Glutamatergic neuron (in vitro differentiated cells): Measurements from ENCODE around the gene ZCCHC7. TPM values are rescaled to one million over a fixed set of nuclear protein-coding genes. Genes with fewer than 3 reads are reported as not detected.
A peak's percentile ranks its signal among the peaks of the same experiment; 100 is the strongest.

Experiments used
- DNase-seq: peaks from one replicate; pipeline ENCODE4 v3.0.0; 2022
- H3K27ac Mint-ChIP-seq: one replicate; pipeline ENCODE4 v1.8.0; 2020; ENCODE audit warnings: mild to moderate bottlenecking, mixed read lengths, inconsistent platforms; ENCODE audit not compliant: unreplicated experiment
- H3K27me3 Mint-ChIP-seq: one replicate; pipeline ENCODE4 v1.8.0; 2020; ENCODE audit warnings: mild to moderate bottlenecking, moderate library complexity, mixed read lengths, inconsistent platforms; ENCODE audit not compliant: unreplicated experiment
- H3K36me3 Mint-ChIP-seq: one replicate; pipeline ENCODE4 v1.8.0; 2020; ENCODE audit warnings: mild to moderate bottlenecking, mixed read lengths, inconsistent platforms; ENCODE audit not compliant: unreplicated experiment
- H3K4me1 Mint-ChIP-seq: one replicate; pipeline ENCODE4 v1.8.0; 2020; ENCODE audit warnings: mild to moderate bottlenecking, low read depth, mixed read lengths, inconsistent platforms; ENCODE audit not compliant: unreplicated experiment
- H3K4me3 Mint-ChIP-seq: one replicate; pipeline ENCODE4 v1.8.0; 2020; ENCODE audit warnings: mild to moderate bottlenecking, mixed read lengths, inconsistent platforms; ENCODE audit not compliant: unreplicated experiment
- H3K9me3 Mint-ChIP-seq: one replicate; pipeline ENCODE4 v1.8.0; 2020; ENCODE audit warnings: mild to moderate bottlenecking, moderate library complexity, mixed read lengths, inconsistent platforms; ENCODE audit not compliant: unreplicated experiment
- CTCF ChIP-seq: fragments of 200-600 bp; sonication (generic); IDR thresholded peaks from one replicate; pipeline ENCODE4 v1.5.0; 2021; ENCODE audit not compliant: partially characterized antibody, unreplicated experiment
- total RNA-seq: library from RNA; stranded (reverse); fragmentation: NEBNext Ultra II Directional; extraction: Animal tissue kit (Norgen Biotek cat#: 25700); gene quantifications from one replicate; pipeline ENCODE4 v1.2.1, GENCODE V29; 2021; ENCODE audit not compliant: unreplicated experiment

Gene ZCCHC7
- total RNA-seq, 1 donor from 2014 or later: 31.1 TPM

- Mint-ChIP-seq H3K4me1 (peaks cover 12% of the 10 kb centered on the region), H3K4me3 (no peak overlapping the region), H3K27ac (peak overlapping the region; percentile 45), H3K9me3 (no peaks in the 10 kb centered on the region), H3K36me3 (peaks cover 3% of the 10 kb centered on the region), H3K27me3 (no peaks in the 10 kb centered on the region)
- TF ChIP-seq CTCF: no peak
- DNase-seq: no peak
These were observed 117.7 kb downstream of the ZCCHC7 start for GRCh38 chr9:37238122-37238521.

- H3K4me3 Mint-ChIP-seq: no peak overlapping the region
- H3K27ac Mint-ChIP-seq: peak overlapping the region; percentile 38
- DNase-seq: no peak
- no peaks in the 10 kb centered on the region for H3K9me3 Mint-ChIP-seq
- H3K36me3 Mint-ChIP-seq: peaks cover 3% of the 10 kb centered on the region
- no peak for TF ChIP-seq CTCF
- peaks cover 17% of the 10 kb centered on the region for H3K4me1 Mint-ChIP-seq
- no peaks in the 10 kb centered on the region for H3K27me3 Mint-ChIP-seq
These were observed 119.0 kb downstream of the ZCCHC7 start for GRCh38 chr9:37239224-37239859.

DNA sequence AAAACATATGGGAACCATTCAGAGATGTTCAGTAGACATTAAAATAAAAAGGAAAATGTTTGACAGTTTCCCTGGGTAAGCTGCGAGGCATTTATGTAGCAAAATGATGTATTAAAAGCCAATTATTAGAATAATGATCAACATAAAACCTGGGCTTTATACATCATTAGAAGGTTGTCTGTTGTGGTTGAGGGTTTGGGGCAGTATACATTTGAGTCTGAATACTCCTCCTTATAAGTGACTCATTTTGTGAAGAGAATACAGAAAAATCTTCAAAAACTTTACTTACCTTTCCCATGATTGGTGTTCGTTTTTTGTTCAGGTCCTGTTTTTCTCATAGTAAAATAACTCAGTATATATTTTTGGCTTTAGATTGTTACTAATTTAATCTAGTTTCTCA is 119.5 kb downstream of the ZCCHC7 start:
- DNase-seq: no peak
- peaks cover 20% of the 10 kb centered on the region for H3K4me1 Mint-ChIP-seq
- H3K27ac Mint-ChIP-seq: peak overlapping the region; percentile 38
- no peak overlapping the region for H3K4me3 Mint-ChIP-seq
- peaks cover 3% of the 10 kb centered on the region for H3K36me3 Mint-ChIP-seq
- no peaks in the 10 kb centered on the region for H3K9me3 Mint-ChIP-seq
- H3K27me3 Mint-ChIP-seq: no peaks in the 10 kb centered on the region
- no peak for TF ChIP-seq CTCF

- no peaks in the 10 kb centered on the region for H3K27me3 Mint-ChIP-seq
- no peak for DNase-seq
- no peak overlapping the region for H3K4me3 Mint-ChIP-seq
- peaks cover 3% of the 10 kb centered on the region for H3K36me3 Mint-ChIP-seq
- peaks cover 22% of the 10 kb centered on the region for H3K4me1 Mint-ChIP-seq
- H3K9me3 Mint-ChIP-seq: no peaks in the 10 kb centered on the region
- no peak for TF ChIP-seq CTCF
- no peak overlapping the region for H3K27ac Mint-ChIP-seq
These were observed 121.0 kb downstream of the ZCCHC7 start for GRCh38 chr9:37241340-37241739.

DNA sequence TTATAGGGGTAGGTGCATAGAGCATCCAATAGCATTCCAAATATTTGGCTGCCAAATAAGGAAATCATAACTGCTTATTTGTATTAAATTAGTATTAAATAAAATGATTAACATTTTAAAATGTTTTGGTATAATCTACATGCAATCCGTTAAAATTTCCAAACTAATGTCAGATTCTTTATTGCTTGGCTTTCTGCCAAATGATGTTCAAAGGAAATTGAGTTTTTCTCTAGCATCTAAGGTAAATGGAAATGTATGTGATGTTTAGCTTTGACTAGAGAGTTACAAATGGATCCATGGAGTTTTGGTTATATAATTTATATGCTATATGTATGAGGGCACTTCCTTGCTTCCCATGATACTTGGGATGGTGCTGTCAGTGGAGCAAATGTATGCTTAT is 121.7 kb downstream of the ZCCHC7 start:
- no peak for TF ChIP-seq CTCF
- H3K27ac Mint-ChIP-seq: no peak overlapping the region
- no peaks in the 10 kb centered on the region for H3K36me3 Mint-ChIP-seq
- no peak for DNase-seq
- H3K4me1 Mint-ChIP-seq: peaks cover 22% of the 10 kb centered on the region
- H3K9me3 Mint-ChIP-seq: no peaks in the 10 kb centered on the region
- no peaks in the 10 kb centered on the region for H3K27me3 Mint-ChIP-seq
- H3K4me3 Mint-ChIP-seq: no peak overlapping the region
